ENCODE measurements around the gene FZD4.

Gene FZD4

DNA sequence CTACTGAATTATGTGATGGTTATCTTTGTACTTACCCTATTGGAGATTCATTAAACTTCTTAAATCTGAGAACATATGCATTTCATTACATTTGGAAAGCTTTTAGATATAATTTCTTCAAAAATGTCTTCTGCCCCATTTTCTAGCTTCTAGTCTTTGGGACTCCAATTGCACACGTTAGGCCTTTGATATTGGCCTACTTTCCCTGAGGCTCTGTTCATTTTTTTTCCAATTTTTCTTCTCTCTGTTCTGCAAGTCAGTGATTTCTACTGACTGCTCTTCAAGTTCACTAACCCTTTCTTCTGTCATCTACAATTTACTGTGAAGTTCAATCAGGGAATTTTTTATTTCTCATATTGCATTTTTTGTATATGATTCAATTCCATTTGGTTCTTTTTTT is 43.0 kb downstream of the FZD4 start:
- CTCF ChIA-PET, result no interaction called here

DNA sequence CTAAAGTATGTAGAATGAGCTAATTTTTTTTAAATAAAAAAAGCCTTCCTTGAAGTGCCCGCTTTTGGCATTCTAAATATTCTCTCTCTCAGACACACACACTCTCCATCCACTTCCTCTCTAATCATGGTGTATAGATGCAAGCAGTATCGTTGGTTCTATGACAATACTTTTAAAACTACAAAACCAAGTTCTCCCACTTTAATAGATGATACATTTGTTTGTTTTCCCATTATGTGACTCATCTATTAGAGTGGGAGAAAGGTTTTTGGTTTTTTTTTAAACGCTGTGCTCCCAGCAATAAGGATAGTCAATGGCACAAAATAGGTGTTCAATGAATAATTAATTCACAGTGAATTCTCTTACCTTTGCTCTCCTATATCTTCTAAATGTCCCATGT is 44.6 kb downstream of the FZD4 start:
- TF ChIP-seq, protein P1, sequence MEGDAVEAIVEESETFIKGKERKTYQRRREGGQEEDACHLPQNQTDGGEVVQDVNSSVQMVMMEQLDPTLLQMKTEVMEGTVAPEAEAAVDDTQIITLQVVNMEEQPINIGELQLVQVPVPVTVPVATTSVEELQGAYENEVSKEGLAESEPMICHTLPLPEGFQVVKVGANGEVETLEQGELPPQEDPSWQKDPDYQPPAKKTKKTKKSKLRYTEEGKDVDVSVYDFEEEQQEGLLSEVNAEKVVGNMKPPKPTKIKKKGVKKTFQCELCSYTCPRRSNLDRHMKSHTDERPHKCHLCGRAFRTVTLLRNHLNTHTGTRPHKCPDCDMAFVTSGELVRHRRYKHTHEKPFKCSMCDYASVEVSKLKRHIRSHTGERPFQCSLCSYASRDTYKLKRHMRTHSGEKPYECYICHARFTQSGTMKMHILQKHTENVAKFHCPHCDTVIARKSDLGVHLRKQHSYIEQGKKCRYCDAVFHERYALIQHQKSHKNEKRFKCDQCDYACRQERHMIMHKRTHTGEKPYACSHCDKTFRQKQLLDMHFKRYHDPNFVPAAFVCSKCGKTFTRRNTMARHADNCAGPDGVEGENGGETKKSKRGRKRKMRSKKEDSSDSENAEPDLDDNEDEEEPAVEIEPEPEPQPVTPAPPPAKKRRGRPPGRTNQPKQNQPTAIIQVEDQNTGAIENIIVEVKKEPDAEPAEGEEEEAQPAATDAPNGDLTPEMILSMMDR (IDR thresholded peaks at IDR 0.05; ENCODE audit: control extremely low read depth, extremely low read depth, low read depth, missing control alignments), result no peak
- ChIA-PET CTCF (interaction anchor here (1.4 kb wide), 1 partner anchor 27 kb away, joined by 3 read pairs; no protein-coding TSS in a partner anchor), POLR2A (no interaction called here)
- no peak for DNase-seq (ENCODE audit: extremely low spot score)

More for the DNA sequence above, 43.0 kb downstream of the FZD4 start:
- TF ChIP-seq, protein P1 (IDR thresholded peaks at IDR 0.05; ENCODE audit: control extremely low read depth, extremely low read depth, low read depth, missing control alignments), result no peak
- no peak for DNase-seq (ENCODE audit: extremely low spot score)
- POLR2A ChIA-PET, result no interaction called here

DNA sequence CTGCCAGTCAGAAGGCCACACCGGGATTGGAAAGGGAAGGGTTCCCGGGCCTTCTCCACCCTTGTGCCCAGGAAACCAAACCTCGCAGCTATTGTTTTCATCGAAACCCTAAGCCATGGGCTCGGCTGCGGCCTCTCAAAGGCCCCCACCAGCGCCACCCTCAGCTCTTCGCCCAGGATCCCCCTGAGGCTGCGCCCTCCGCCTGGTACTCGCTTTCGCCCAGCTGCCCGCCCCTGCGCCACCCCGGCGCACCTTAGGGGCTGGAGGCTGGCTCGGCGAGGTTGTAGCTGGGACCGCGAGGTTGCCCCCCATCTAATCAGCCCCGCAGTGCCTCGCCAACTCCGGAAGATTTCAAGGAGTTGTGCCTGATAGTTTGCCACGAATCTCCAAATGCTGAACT is 49.0 kb downstream of the FZD4 start:
- TF ChIP-seq, protein P1 (IDR thresholded peaks at IDR 0.05; ENCODE audit: control extremely low read depth, extremely low read depth, low read depth, missing control alignments), result no peak
- DNase-seq (ENCODE audit: extremely low spot score), result no peak
- ChIA-PET POLR2A (no interaction called here), CTCF (interaction anchor here (1.1 kb wide), 1 partner anchor 34 kb away, joined by 3 read pairs; no protein-coding TSS in a partner anchor)

DNA sequence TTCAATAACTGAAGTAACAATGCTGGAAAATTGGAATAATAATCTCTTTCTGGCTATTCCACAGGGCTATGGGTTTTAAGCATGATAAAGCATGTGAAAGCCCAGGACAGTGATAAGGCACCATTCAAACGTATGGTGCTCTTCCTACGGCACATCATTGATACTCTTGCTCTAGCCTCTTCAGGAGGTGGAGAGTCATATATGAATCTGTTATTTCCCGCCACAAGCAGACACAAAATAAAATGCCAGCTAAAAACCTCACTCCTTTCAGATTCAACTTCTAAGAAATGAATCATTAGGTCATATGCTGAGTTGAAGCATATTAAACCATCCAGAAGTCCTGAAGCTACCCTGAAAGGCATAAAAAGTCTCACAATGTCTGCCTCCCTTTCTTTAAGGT is 49.9 kb downstream of the FZD4 start:
- CTCF ChIA-PET, result interaction anchor here (1.1 kb wide), 1 partner anchor 34 kb away, joined by 3 read pairs; no protein-coding TSS in a partner anchor
- POLR2A ChIA-PET, result no interaction called here
- TF ChIP-seq, protein P1 (IDR thresholded peaks at IDR 0.05; ENCODE audit: control extremely low read depth, extremely low read depth, low read depth, missing control alignments), result no peak
- no peak for DNase-seq (ENCODE audit: extremely low spot score)

DNA sequence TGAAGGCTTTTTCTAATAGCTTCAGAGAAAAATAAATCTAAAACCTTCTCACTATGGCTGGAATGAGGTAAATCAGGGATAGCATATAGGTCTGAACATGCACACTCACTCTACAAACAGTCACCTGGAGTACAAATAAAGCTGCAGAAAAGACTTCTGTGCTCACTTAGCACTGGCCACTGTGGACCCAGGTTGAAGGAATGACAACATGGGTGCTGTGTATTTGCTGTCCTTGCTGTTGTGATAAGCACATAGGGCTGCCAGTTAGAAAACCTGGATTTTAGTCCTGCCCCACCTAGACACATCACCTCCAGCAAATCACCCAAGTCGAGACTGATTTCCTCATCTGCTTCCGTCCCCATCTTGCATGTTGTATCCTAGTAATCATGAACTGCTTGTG is 51.2 kb downstream of the FZD4 start:
- no peak for DNase-seq (ENCODE audit: extremely low spot score)
- CTCF ChIA-PET, result interaction anchor here (1.5 kb wide), 1 partner anchor 35 kb away, joined by 3 read pairs; no protein-coding TSS in a partner anchor
- POLR2A ChIA-PET, result no interaction called here
- TF ChIP-seq, protein P1 (IDR thresholded peaks at IDR 0.05; ENCODE audit: control extremely low read depth, extremely low read depth, low read depth, missing control alignments), result no peak

DNA sequence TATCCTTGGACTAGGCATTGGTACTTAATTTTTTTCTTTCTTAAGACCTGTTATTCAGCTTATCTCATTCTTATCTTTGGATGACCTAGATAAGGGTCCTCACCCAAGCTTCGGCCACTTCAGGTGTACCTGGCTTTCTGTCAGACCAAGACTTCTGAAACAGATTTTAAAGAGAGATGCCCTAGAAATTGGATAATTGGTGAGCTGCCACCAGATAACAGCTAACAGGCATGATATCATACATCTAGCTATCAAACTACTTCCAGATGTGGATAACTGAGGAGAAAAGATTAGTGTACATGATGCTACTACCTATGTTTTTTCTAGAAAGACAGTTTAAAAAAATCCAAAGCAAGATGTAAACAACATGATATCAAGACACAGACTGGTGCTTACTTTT is 52.9 kb downstream of the FZD4 start:
- TF ChIP-seq, protein P1 (IDR thresholded peaks at IDR 0.05; ENCODE audit: control extremely low read depth, extremely low read depth, low read depth, missing control alignments), result no peak
- no peak for DNase-seq (ENCODE audit: extremely low spot score)
- ChIA-PET CTCF (interaction anchor here (1.3 kb wide), 1 partner anchor 32 kb away, joined by 3 read pairs; no protein-coding TSS in a partner anchor), POLR2A (no interaction called here)

All from GM10248 (cell line).